Activated CD8-positive, alpha-beta T cell treated with anti-CD3 and anti-CD28 coated beads for 36 hours (primary cell): ENCODE data around the gene GDF15. TPM values are rescaled to one million over a fixed set of nuclear protein-coding genes. Genes with fewer than 3 reads are reported as not detected.

Experiments used
- ATAC-seq: fragments of 200-7000 bp; cut with Tn5 transposase; one replicate; pipeline ENCODE4 v1.10.0; 2021; ENCODE audit warnings: mild to moderate bottlenecking, moderate library complexity
- CTCF ChIA-PET: fragments of 350-600 bp; sonication (Branson Sonifier 250); formaldehyde crosslinking; loops from one replicate; lab custom pipeline; 2021; ENCODE audit warnings: antibody characterized with exemption; lab: Charles Lee
- POLR2A ChIA-PET: fragments of 350-600 bp; sonication (Branson Sonifier 250); formaldehyde crosslinking; loops from one replicate; lab custom pipeline; 2021; ENCODE audit warnings: antibody characterized with exemption; lab: Charles Lee
- DNase-seq: peaks from one replicate; pipeline ENCODE4 v3.0.0-alpha.2; 2020
- H3K27ac Mint-ChIP-seq: one replicate; pipeline ENCODE4 v1.8.0; 2021; ENCODE audit warnings: mild to moderate bottlenecking, mixed read lengths
- H3K27me3 Mint-ChIP-seq: one replicate; pipeline ENCODE4 v1.8.0; 2021; ENCODE audit warnings: mixed read lengths
- H3K36me3 Mint-ChIP-seq: one replicate; pipeline ENCODE4 v1.8.0; 2021; ENCODE audit warnings: low read depth, mixed read lengths
- H3K4me1 Mint-ChIP-seq: one replicate; pipeline ENCODE4 v1.8.0; 2021; ENCODE audit warnings: low read depth, mixed read lengths
- H3K4me3 Mint-ChIP-seq: one replicate; pipeline ENCODE4 v1.8.0; 2021; ENCODE audit warnings: mild to moderate bottlenecking, moderate library complexity, mixed read lengths
- H3K9me3 Mint-ChIP-seq: one replicate; pipeline ENCODE4 v1.8.0; 2021; ENCODE audit warnings: mixed read lengths
- CTCF ChIP-seq: fragments of 200-600 bp; IDR thresholded peaks from one replicate; pipeline ENCODE4 v1.8.0; 2022; ENCODE audit warnings: antibody characterized with exemption, mild to moderate bottlenecking
- intact Hi-C: fragments of 100-400 bp; cut with micrococcal nuclease; formaldehyde crosslinking; loops from one replicate; pipeline ENCODE4 v1.10.0; 2022
- total RNA-seq, 2 experiments: library from RNA; stranded (reverse); gene quantifications; one replicate each; pipeline ENCODE4 v1.2.3, GENCODE V29; 2021

The GDF15 gene
- total RNA-seq, 2 experiments from 2014 or later, result not detected

- H3K4me3 Mint-ChIP-seq, result no peak overlapping the region
- H3K4me1 Mint-ChIP-seq, result peaks cover 3% of the 10 kb centered on the region
- intact Hi-C loops, result no loop called here
- ChIA-PET POLR2A (interaction anchor here (0.6 to 0.7 kb wide), 2 partner anchors 350 to 563 kb away, joined by 3 read pairs; no protein-coding TSS in a partner anchor), CTCF (interaction anchor here (1.8 to 2.4 kb wide), 2 partner anchors 19 to 20 kb away, joined by 6 to 8 read pairs; no protein-coding TSS in a partner anchor)
- H3K27me3 Mint-ChIP-seq, result no peaks in the 10 kb centered on the region
- H3K27ac Mint-ChIP-seq, result no peak overlapping the region
- peaks cover 14% of the 10 kb centered on the region for H3K36me3 Mint-ChIP-seq
- H3K9me3 Mint-ChIP-seq, result no peaks in the 10 kb centered on the region
- DNase-seq (no peak), ATAC-seq (no peak)
- TF ChIP-seq CTCF, result no peak
Measured at GRCh38 chr19:18368504-18369222, 17.3 kb upstream of the GDF15 start.

- no peaks in the 10 kb centered on the region for H3K27me3 Mint-ChIP-seq
- intact Hi-C loops, result no loop called here
- H3K27ac Mint-ChIP-seq, result peak overlapping the region; percentile 77
- ATAC-seq (no peak), DNase-seq (no peak)
- peaks cover 10% of the 10 kb centered on the region for H3K4me1 Mint-ChIP-seq
- H3K4me3 Mint-ChIP-seq, result no peak overlapping the region
- POLR2A ChIA-PET, result no interaction called here
- no peaks in the 10 kb centered on the region for H3K36me3 Mint-ChIP-seq
- CTCF ChIA-PET, result interaction anchor here (1.4 kb wide), 2 partner anchors 13 to 15 kb away, joined by 3 to 10 read pairs; partner anchors contain the start of gene GDF15
- H3K9me3 Mint-ChIP-seq, result no peaks in the 10 kb centered on the region
- no peak for TF ChIP-seq CTCF
Measured at GRCh38 chr19:18373407-18373891, 12.5 kb upstream of the GDF15 start.

GRCh38 chr19:18373892-18374629, 11.9 kb upstream of the GDF15 start:
- POLR2A ChIA-PET, result interaction anchor here (0.6 to 0.8 kb wide), 2 partner anchors 34 to 93 kb away, joined by 3 read pairs; partner anchors contain the start of gene JUND
- intact Hi-C loops, result no loop called here

GRCh38 chr19:18377026-18377425, 8.9 kb upstream of the GDF15 start:
- intact Hi-C loops, result no loop called here
- CTCF ChIA-PET, result no interaction called here
- no peaks in the 10 kb centered on the region for H3K9me3 Mint-ChIP-seq
- POLR2A ChIA-PET, result no interaction called here
- DNase-seq, result no peak
- ATAC-seq, result no peak
- H3K4me3 Mint-ChIP-seq, result no peak overlapping the region
- no peak for TF ChIP-seq CTCF
- H3K27me3 Mint-ChIP-seq, result peaks cover 2% of the 10 kb centered on the region
- no peak overlapping the region for H3K27ac Mint-ChIP-seq
- H3K36me3 Mint-ChIP-seq, result no peaks in the 10 kb centered on the region
- peaks cover 10% of the 10 kb centered on the region for H3K4me1 Mint-ChIP-seq

More at GRCh38 chr19:18373892-18374629, 11.9 kb upstream of the GDF15 start:
- CTCF ChIA-PET, result interaction anchor here (1.4 kb wide), 2 partner anchors 12 to 14 kb away, joined by 3 to 10 read pairs; partner anchors contain the start of gene GDF15
- DNase-seq (peak; percentile 91), ATAC-seq (peak; percentile 93)
- TF ChIP-seq CTCF, result no peak
- no peaks in the 10 kb centered on the region for H3K27me3 Mint-ChIP-seq
- no peaks in the 10 kb centered on the region for H3K36me3 Mint-ChIP-seq
- H3K4me1 Mint-ChIP-seq, result peaks cover 10% of the 10 kb centered on the region
- H3K27ac Mint-ChIP-seq, result peak overlapping the region; percentile 77
- no peaks in the 10 kb centered on the region for H3K9me3 Mint-ChIP-seq
- H3K4me3 Mint-ChIP-seq, result peak overlapping the region; percentile 18
